ENCODE results near the gene OTULINL.

- TF ChIP-seq CTCF (IDR thresholded peaks at IDR 0.05): no peak
- no peak for TF ChIP-seq TAF1 (IDR thresholded peaks at IDR 0.05; ENCODE audit: borderline replicate concordance, low read depth, low read length)
Observed at GRCh38 chr5:14608169-14608568, 26.6 kb downstream of the OTULINL start.
